Neural cell (in vitro differentiated cells): Measurements from ENCODE around the gene YWHAE. TPM values are rescaled to one million over a fixed set of nuclear protein-coding genes. Genes with fewer than 3 reads are reported as not detected.
"Not testable (repeated sequence)": the region's sequence is repeated elsewhere in the genome, so short reads cannot be mapped to it uniquely, and the experiment has no call there.

Experiments used
- H2AFZ ChIP-seq: fragments of 200-600, 300-800 bp; sonication (generic), shearing (Covaris generic); 2 replicates; pipeline ENCODE4 v1.6.0; 2014; ENCODE audit warnings: low read depth, mild to moderate bottlenecking, antibody characterized with exemption, low read length, moderate library complexity
- H3F3A ChIP-seq: fragments of 200-600 bp; shearing (Covaris generic); 2 replicates; pipeline ENCODE4 v1.6.1; 2016; ENCODE audit warnings: mild to moderate bottlenecking, moderate library complexity, mixed read lengths, antibody characterized with exemption, low read length; ENCODE audit not compliant: insufficient read depth, poor library complexity, severe bottlenecking
- H3K27ac ChIP-seq: fragments of 200-600, 300-800 bp; sonication (generic), shearing (Covaris generic); 2 replicates; pipeline ENCODE4 v1.5.1; 2014; ENCODE audit warnings: mild to moderate bottlenecking, low read length, moderate library complexity
- H3K27me3 ChIP-seq: fragments of 300-800, 200-600 bp; sonication (generic), shearing (Covaris generic); 2 replicates; pipeline ENCODE4 v1.6.0; 2014; ENCODE audit warnings: mild to moderate bottlenecking, low read depth, low read length, moderate library complexity; ENCODE audit not compliant: insufficient read depth
- H3K36me3 ChIP-seq: fragments of 300-800, 200-600 bp; sonication (generic), shearing (Covaris generic); 2 replicates; pipeline ENCODE4 v1.5.1; 2014; ENCODE audit warnings: mild to moderate bottlenecking, antibody characterized with exemption, low read length, moderate library complexity; ENCODE audit not compliant: insufficient read depth
- H3K4me2 ChIP-seq: fragments of 300-800, 200-600 bp; sonication (generic), shearing (Covaris generic); 2 replicates; pipeline ENCODE4 v1.6.0; 2014; ENCODE audit warnings: mild to moderate bottlenecking, low read length
- H3K4me3 ChIP-seq: fragments of 300-800, 200-600 bp; sonication (generic), shearing (Covaris generic); 2 replicates; pipeline ENCODE4 v1.5.1; 2014; ENCODE audit warnings: mild to moderate bottlenecking, low read length, moderate library complexity
- H3K79me2 ChIP-seq: fragments of 200-600 bp; shearing (Covaris generic); replicated peaks from 2 replicates; pipeline ENCODE4 v1.6.0; 2014; ENCODE audit warnings: mild to moderate bottlenecking, low read length, moderate library complexity; ENCODE audit not compliant: insufficient read depth
- H3K9ac ChIP-seq: fragments of 300-800, 200-600 bp; sonication (generic), shearing (Covaris generic); 2 replicates; pipeline ENCODE4 v1.6.1; 2016; ENCODE audit warnings: mild to moderate bottlenecking, low read length, mixed read lengths
- H3K9me2 ChIP-seq: fragments of 200-600 bp; shearing (Covaris generic); 2 replicates; pipeline ENCODE4 v1.6.1; 2016; ENCODE audit warnings: mild to moderate bottlenecking, low read length, mixed read lengths; ENCODE audit not compliant: insufficient read depth
- H3K9me3 ChIP-seq: fragments of 200-600, 300-800 bp; sonication (generic), shearing (Covaris generic); 2 replicates; pipeline ENCODE4 v1.6.1; 2016; ENCODE audit warnings: mild to moderate bottlenecking, mixed run types, low read length, moderate library complexity, mixed read lengths
- H4K20me1 ChIP-seq: fragments of 200-600 bp; shearing (Covaris generic); 2 replicates; pipeline ENCODE4 v1.6.1; 2016; ENCODE audit warnings: mild to moderate bottlenecking, mixed run types; ENCODE audit not compliant: insufficient read depth
- EP300 ChIP-seq: fragments of 450-650 bp; conservative IDR thresholded peaks from 2 replicates; pipeline ENCODE4 v1.6.1; 2014; ENCODE audit warnings: antibody characterized with exemption, mild to moderate bottlenecking, moderate library complexity; ENCODE audit not compliant: poor library complexity, severe bottlenecking
- EZH2 ChIP-seq: fragments of 200-600, 300-800 bp; shearing (Covaris generic), sonication (generic); IDR thresholded peaks from 2 replicates; pipeline ENCODE4 v1.6.1; 2014; ENCODE audit warnings: antibody characterized with exemption, low read length, borderline replicate concordance, mild to moderate bottlenecking; ENCODE audit not compliant: insufficient read depth, poor library complexity, severe bottlenecking
- MXI1 ChIP-seq: fragments of 450-650 bp; conservative IDR thresholded peaks from 2 replicates; pipeline ENCODE4 v1.6.1; 2014; ENCODE audit warnings: antibody characterized with exemption, mild to moderate bottlenecking; ENCODE audit not compliant: poor library complexity, severe bottlenecking
- POLR2AphosphoS5 ChIP-seq: IDR thresholded peaks from 2 replicates; pipeline ENCODE4 v1.6.1; 2012
- RAD21 ChIP-seq: fragments of 450-650 bp; conservative IDR thresholded peaks from 2 replicates; pipeline ENCODE4 v1.6.1; 2014; ENCODE audit warnings: antibody characterized with exemption, mild to moderate bottlenecking, moderate library complexity
- SMC3 ChIP-seq: fragments of 450-650 bp; conservative IDR thresholded peaks from 2 replicates; pipeline ENCODE4 v1.6.1; 2014; ENCODE audit warnings: antibody characterized with exemption, mild to moderate bottlenecking, moderate library complexity; ENCODE audit not compliant: poor library complexity
- TAF1 ChIP-seq: IDR thresholded peaks from 2 replicates; pipeline ENCODE4 v1.6.1; 2012; ENCODE audit warnings: low read depth
- polyA plus RNA-seq: library from polyadenylated mRNA; depleted of rRNA; stranded (reverse); fragments of >200 nt; gene quantifications from 2 replicates; pipeline ENCODE4 v1.2.3, GENCODE V29; 2014
- TF ChIP-seq, protein P1 (sequence below): IDR thresholded peaks from 2 replicates; pipeline ENCODE4 v1.6.1; 2012; ENCODE audit warnings: borderline replicate concordance
- TF ChIP-seq, protein P2 (sequence below): fragments of 450-650 bp; IDR thresholded peaks from 2 replicates; pipeline ENCODE4 v1.5.1; 2014; ENCODE audit warnings: antibody characterized with exemption, mild to moderate bottlenecking, moderate library complexity; ENCODE audit not compliant: poor library complexity, severe bottlenecking

The YWHAE gene
- polyA plus RNA-seq, 1 donor from 2014 or later, result 594 TPM

GRCh38 chr17:1442721-1443120 is 42.7 kb upstream of the YWHAE start:
- H3K9me3 ChIP-seq, H2AFZ ChIP-seq, H3K27me3 ChIP-seq, H3K36me3 ChIP-seq, H3F3A ChIP-seq, H4K20me1 ChIP-seq, H3K9ac ChIP-seq, H3K9me2 ChIP-seq, H3K4me3 ChIP-seq, H3K4me2 ChIP-seq, H3K27ac ChIP-seq: not testable (repeated sequence)
- H3K79me2 ChIP-seq, result peaks cover 43% of the 10 kb centered on the region

DNA sequence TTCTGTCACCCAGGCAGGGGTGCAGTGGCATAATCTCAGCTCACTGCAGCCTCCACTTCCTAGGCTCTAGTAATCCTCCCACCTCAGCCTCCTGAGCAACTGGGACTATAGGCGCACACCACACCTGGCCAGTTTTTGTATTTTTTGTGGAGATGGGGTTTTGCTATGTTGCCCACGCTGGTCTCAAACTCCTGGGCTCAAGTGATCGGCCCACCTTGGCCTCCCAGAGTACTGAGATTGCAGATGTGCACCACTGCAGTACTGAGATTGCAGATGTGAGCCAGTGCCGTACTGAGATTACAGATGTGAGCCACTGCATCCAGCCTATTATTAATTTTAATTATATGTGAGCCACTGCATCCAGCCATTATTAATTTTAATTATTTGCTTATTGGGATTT is 42.2 kb upstream of the YWHAE start:
- Histone ChIP-seq H3K79me2 (peaks cover 41% of the 10 kb centered on the region), H3K4me3 (no peak overlapping the region), H4K20me1 (no peaks in the 10 kb centered on the region), H3F3A (no peaks in the 10 kb centered on the region), H2AFZ (no peak overlapping the region), H3K9me3 (no peaks in the 10 kb centered on the region), H3K27me3 (no peaks in the 10 kb centered on the region), H3K36me3 (no peaks in the 10 kb centered on the region), H3K27ac (no peak overlapping the region), H3K9ac (no peak overlapping the region), H3K9me2 (no peaks in the 10 kb centered on the region), H3K4me2 (no peak overlapping the region)
- TF ChIP-seq EP300 (no peak), EZH2 (no peak), POLR2AphosphoS5 (no peak), SMC3 (no peak), TAF1 (no peak), RAD21 (no peak), MXI1 (no peak)
- TF ChIP-seq, protein P1, sequence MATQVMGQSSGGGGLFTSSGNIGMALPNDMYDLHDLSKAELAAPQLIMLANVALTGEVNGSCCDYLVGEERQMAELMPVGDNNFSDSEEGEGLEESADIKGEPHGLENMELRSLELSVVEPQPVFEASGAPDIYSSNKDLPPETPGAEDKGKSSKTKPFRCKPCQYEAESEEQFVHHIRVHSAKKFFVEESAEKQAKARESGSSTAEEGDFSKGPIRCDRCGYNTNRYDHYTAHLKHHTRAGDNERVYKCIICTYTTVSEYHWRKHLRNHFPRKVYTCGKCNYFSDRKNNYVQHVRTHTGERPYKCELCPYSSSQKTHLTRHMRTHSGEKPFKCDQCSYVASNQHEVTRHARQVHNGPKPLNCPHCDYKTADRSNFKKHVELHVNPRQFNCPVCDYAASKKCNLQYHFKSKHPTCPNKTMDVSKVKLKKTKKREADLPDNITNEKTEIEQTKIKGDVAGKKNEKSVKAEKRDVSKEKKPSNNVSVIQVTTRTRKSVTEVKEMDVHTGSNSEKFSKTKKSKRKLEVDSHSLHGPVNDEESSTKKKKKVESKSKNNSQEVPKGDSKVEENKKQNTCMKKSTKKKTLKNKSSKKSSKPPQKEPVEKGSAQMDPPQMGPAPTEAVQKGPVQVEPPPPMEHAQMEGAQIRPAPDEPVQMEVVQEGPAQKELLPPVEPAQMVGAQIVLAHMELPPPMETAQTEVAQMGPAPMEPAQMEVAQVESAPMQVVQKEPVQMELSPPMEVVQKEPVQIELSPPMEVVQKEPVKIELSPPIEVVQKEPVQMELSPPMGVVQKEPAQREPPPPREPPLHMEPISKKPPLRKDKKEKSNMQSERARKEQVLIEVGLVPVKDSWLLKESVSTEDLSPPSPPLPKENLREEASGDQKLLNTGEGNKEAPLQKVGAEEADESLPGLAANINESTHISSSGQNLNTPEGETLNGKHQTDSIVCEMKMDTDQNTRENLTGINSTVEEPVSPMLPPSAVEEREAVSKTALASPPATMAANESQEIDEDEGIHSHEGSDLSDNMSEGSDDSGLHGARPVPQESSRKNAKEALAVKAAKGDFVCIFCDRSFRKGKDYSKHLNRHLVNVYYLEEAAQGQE, result no peak
- TF ChIP-seq, protein P2, sequence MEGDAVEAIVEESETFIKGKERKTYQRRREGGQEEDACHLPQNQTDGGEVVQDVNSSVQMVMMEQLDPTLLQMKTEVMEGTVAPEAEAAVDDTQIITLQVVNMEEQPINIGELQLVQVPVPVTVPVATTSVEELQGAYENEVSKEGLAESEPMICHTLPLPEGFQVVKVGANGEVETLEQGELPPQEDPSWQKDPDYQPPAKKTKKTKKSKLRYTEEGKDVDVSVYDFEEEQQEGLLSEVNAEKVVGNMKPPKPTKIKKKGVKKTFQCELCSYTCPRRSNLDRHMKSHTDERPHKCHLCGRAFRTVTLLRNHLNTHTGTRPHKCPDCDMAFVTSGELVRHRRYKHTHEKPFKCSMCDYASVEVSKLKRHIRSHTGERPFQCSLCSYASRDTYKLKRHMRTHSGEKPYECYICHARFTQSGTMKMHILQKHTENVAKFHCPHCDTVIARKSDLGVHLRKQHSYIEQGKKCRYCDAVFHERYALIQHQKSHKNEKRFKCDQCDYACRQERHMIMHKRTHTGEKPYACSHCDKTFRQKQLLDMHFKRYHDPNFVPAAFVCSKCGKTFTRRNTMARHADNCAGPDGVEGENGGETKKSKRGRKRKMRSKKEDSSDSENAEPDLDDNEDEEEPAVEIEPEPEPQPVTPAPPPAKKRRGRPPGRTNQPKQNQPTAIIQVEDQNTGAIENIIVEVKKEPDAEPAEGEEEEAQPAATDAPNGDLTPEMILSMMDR, result no peak

DNA sequence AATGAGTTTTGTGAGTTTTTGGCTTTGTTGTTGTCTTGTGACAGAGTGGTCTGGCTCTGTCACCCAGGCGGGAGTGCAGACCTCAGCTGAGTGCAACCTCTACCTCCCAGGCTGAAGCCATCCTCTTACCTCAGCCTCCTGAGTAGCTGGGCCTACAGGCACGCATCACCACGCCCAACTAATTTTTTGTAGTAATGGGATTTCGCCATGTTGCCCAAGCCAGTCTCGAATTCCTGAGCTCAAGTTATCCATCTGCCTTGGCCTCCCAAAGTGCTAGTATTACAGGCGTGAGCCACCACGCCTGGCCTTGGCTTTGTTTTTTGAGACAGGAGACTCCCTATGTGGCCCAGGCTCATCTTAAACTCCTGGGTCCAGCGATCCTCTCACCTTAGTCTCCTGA is 40.9 kb upstream of the YWHAE start:
- Histone ChIP-seq H3K27ac (no peak overlapping the region), H3K79me2 (peaks cover 36% of the 10 kb centered on the region), H3K9me2 (no peaks in the 10 kb centered on the region), H3K9ac (no peak overlapping the region), H3K4me2 (no peak overlapping the region), H3K4me3 (no peak overlapping the region), H3K27me3 (no peaks in the 10 kb centered on the region), H3K9me3 (no peaks in the 10 kb centered on the region), H2AFZ (no peak overlapping the region), H3K36me3 (no peaks in the 10 kb centered on the region), H4K20me1 (no peaks in the 10 kb centered on the region), H3F3A (no peaks in the 10 kb centered on the region)
- no peak for TF ChIP-seq EP300
- TF ChIP-seq, protein P1, result no peak
- TF ChIP-seq, protein P2, result no peak
- no peak for TF ChIP-seq POLR2AphosphoS5
- TF ChIP-seq TAF1, result no peak
- no peak for TF ChIP-seq EZH2
- TF ChIP-seq RAD21, result no peak
- no peak for TF ChIP-seq MXI1
- TF ChIP-seq SMC3, result no peak
